H1 (cell line): ENCODE measurements around the gene CXCL1. TPM values are rescaled to one million over a fixed set of nuclear protein-coding genes. Genes with fewer than 3 reads are reported as not detected.

Source experiments
- CTCF ChIA-PET: fragments of 300-600 bp; sonication (Branson Sonifier 250); formaldehyde crosslinking; loops from one replicate; lab custom pipeline; 2021; ENCODE audit not compliant: partially characterized antibody; lab: Charles Lee
- POLR2A ChIA-PET: fragments of 300-600 bp; sonication (Branson Sonifier 250); formaldehyde crosslinking; loops from one replicate; lab custom pipeline; 2021; ENCODE audit warnings: inconsistent platforms; ENCODE audit not compliant: partially characterized antibody; lab: Charles Lee
- DNase-seq, 2 experiments: peaks; one replicate each; pipeline versions ENCODE4 v3.0.0 to v3.0.0-alpha.2; 2010 to 2022; ENCODE audit warnings: low spot score in 2 of 2, low read depth in 1 of 2, mixed read lengths in 1 of 2
- FAIRE-seq: peaks from 2 replicates; lab custom pipeline; 2011; peaks lifted over from hg19 to GRCh38; lab: Jason Lieb, UNC
- H2AFZ ChIP-seq: 2 replicates; pipeline ENCODE4 v1.8.1; 2012; ENCODE audit warnings: low read length, inconsistent platforms
- H2AK5ac ChIP-seq: 2 replicates; pipeline ENCODE4 v1.6.1; 2013; ENCODE audit warnings: low read depth, low read length
- H2BK120ac ChIP-seq: replicated peaks from 2 replicates; pipeline ENCODE3; 2013; ENCODE audit warnings: low read depth, low read length, inconsistent platforms
- H2BK12ac ChIP-seq: 2 replicates; pipeline ENCODE4 v1.6.1; 2013; ENCODE audit warnings: low read depth, low read length
- H2BK15ac ChIP-seq: 2 replicates; pipeline ENCODE4 v1.6.1; 2013; ENCODE audit warnings: low read length
- H2BK20ac ChIP-seq: 2 replicates; pipeline ENCODE4 v1.6.1; 2013; ENCODE audit warnings: low read length
- H2BK5ac ChIP-seq: 2 replicates; pipeline ENCODE4 v1.6.1; 2013; ENCODE audit warnings: low read depth, low read length
- H3K14ac ChIP-seq: 2 replicates; pipeline ENCODE4 v1.6.1; 2013; ENCODE audit warnings: inconsistent platforms; ENCODE audit not compliant: insufficient read length
- H3K18ac ChIP-seq: 2 replicates; pipeline ENCODE4 v1.6.1; 2013; ENCODE audit warnings: low read length; ENCODE audit errors: extremely low read depth
- H3K23ac ChIP-seq: 2 replicates; pipeline ENCODE4 v1.6.1; 2013; ENCODE audit warnings: inconsistent platforms; ENCODE audit not compliant: insufficient read length
- H3K23me2 ChIP-seq: 2 replicates; pipeline ENCODE4 v1.6.1; 2013; ENCODE audit warnings: low read depth, low read length
- H3K27ac ChIP-seq: 2 replicates; pipeline ENCODE4 v1.6.1; 2011; ENCODE audit warnings: low read depth, low read length, inconsistent platforms
- H3K27me3 ChIP-seq, 4 experiments: replicated peaks in 1 of 4; 1 replicate in 1 of 4; 2 replicates in 3 of 4; pipeline versions ENCODE4 v1.6.1 to v1.8.1; 2011 to 2013; ENCODE audit warnings: low read length in 3 of 4, mild to moderate bottlenecking in 3 of 4, inconsistent platforms in 2 of 4, mixed read lengths in 2 of 4, moderate library complexity in 1 of 4; ENCODE audit not compliant: control insufficient read depth in 3 of 4, insufficient read depth in 3 of 4; ENCODE audit errors: extremely low read depth in 1 of 4
- H3K36me3 ChIP-seq, 4 experiments: 2 replicates each; pipeline versions ENCODE4 v1.6.1 to v1.8.1; 2011 to 2013; ENCODE audit warnings: mild to moderate bottlenecking in 4 of 4, low read length in 3 of 4, moderate library complexity in 2 of 4, control low read depth in 1 of 4, inconsistent platforms in 1 of 4; ENCODE audit not compliant: insufficient read depth in 4 of 4, control insufficient read depth in 2 of 4
- H3K4ac ChIP-seq: replicated peaks from 2 replicates; pipeline ENCODE3; 2013; ENCODE audit warnings: low read length, low read depth, mixed read lengths, inconsistent platforms; ENCODE audit not compliant: insufficient read length
- H3K4me1 ChIP-seq, 4 experiments: replicated peaks in 1 of 4; 1 replicate in 1 of 4; 2 replicates in 3 of 4; pipeline versions ENCODE4 v1.6.1 to v1.8.1; 2011 to 2013; ENCODE audit warnings: low read length in 3 of 4, inconsistent platforms in 2 of 4, mixed read lengths in 1 of 4; ENCODE audit not compliant: insufficient read depth in 4 of 4, control insufficient read depth in 3 of 4
- H3K4me2 ChIP-seq, 2 experiments: 2 replicates each; pipeline versions ENCODE4 v1.6.1 to v1.8.1; 2011 to 2013; ENCODE audit warnings: low read depth in 2 of 2, low read length in 2 of 2, control low read depth in 1 of 2, inconsistent platforms in 1 of 2, mild to moderate bottlenecking in 1 of 2; ENCODE audit not compliant: insufficient read depth in 1 of 2
- H3K4me3 ChIP-seq, 4 experiments: fragments of 200-600, 300-600 bp in 1 of 4; sonication (generic), shearing (Covaris generic), sonication (Bioruptor Twin) in 1 of 4; 2 replicates each; pipeline versions ENCODE4 v1.5.1 to v1.8.1; 2011 to 2016; ENCODE audit warnings: low read length in 4 of 4, low read depth in 3 of 4, control low read depth in 2 of 4, inconsistent platforms in 2 of 4, mild to moderate bottlenecking in 2 of 4, mixed read lengths in 1 of 4, moderate library complexity in 1 of 4; ENCODE audit not compliant: insufficient read depth in 2 of 4; ENCODE audit errors: extremely low read depth in 1 of 4
- H3K56ac ChIP-seq: replicated peaks from 2 replicates; pipeline ENCODE3; 2013; ENCODE audit warnings: low read depth, mild to moderate bottlenecking, mixed read lengths, low read length, inconsistent platforms; ENCODE audit not compliant: insufficient read length
- H3K79me1 ChIP-seq: 2 replicates; pipeline ENCODE4 v1.6.1; 2013; ENCODE audit warnings: low read depth, low read length, control low read depth
- H3K79me2 ChIP-seq, 2 experiments: 2 replicates each; pipeline versions ENCODE4 v1.6.1 to v1.8.1; 2012 to 2013; ENCODE audit warnings: low read length in 2 of 2, mild to moderate bottlenecking in 2 of 2, inconsistent platforms in 1 of 2; ENCODE audit not compliant: insufficient read depth in 2 of 2, control insufficient read depth in 1 of 2
- H3K9ac ChIP-seq, 4 experiments: replicated peaks in 1 of 4; 1 replicate in 1 of 4; 2 replicates in 3 of 4; pipeline versions ENCODE4 v1.6.1 to v1.8.1; 2011 to 2013; ENCODE audit warnings: low read depth in 3 of 4, low read length in 3 of 4, control low read depth in 2 of 4, mild to moderate bottlenecking in 2 of 4, moderate library complexity in 2 of 4, inconsistent platforms in 1 of 4; ENCODE audit errors: extremely low read depth in 1 of 4
- H3K9me3 ChIP-seq, 2 experiments: 2 replicates each; pipeline versions ENCODE4 v1.6.1 to v1.8.1; 2012 to 2013; ENCODE audit warnings: mild to moderate bottlenecking in 2 of 2, moderate library complexity in 2 of 2, control low read depth in 1 of 2, inconsistent platforms in 1 of 2, low read depth in 1 of 2, low read length in 1 of 2, mixed read lengths in 1 of 2; ENCODE audit not compliant: insufficient read depth in 2 of 2
- H4K20me1 ChIP-seq, 2 experiments: replicated peaks in 1 of 2; 2 replicates each; pipeline versions ENCODE3 to v1.8.1; 2011 to 2013; ENCODE audit warnings: inconsistent platforms in 2 of 2, low read length in 2 of 2, mild to moderate bottlenecking in 1 of 2; ENCODE audit not compliant: insufficient read depth in 2 of 2, control insufficient read depth in 1 of 2
- H4K5ac ChIP-seq: 2 replicates; pipeline ENCODE4 v1.6.1; 2013; ENCODE audit warnings: low read length, low read depth, mixed read lengths, inconsistent platforms; ENCODE audit not compliant: insufficient read length
- H4K8ac ChIP-seq: 2 replicates; pipeline ENCODE4 v1.8.0; 2013; ENCODE audit warnings: mild to moderate bottlenecking, moderate library complexity, low read length, inconsistent platforms; ENCODE audit not compliant: insufficient read depth; ENCODE audit errors: extremely low read depth
- H4K91ac ChIP-seq: replicated peaks from 2 replicates; pipeline ENCODE3; 2013; ENCODE audit warnings: low read length, mixed read lengths, inconsistent platforms; ENCODE audit not compliant: insufficient read length
- CBX8 ChIP-seq: fragments of 300-800, 300-1000 bp; sonication (generic); IDR thresholded peaks from 2 replicates; pipeline ENCODE4 v1.7.1; 2016; ENCODE audit warnings: low read depth, low read length, borderline replicate concordance
- WGBS, 2 experiments: shearing (Covaris generic) in 1 of 2; methylation state at CpG; one replicate each; pipeline versions ENCODE4 v1.1.6 to v1.1.7; 2013 to 2015; ENCODE audit warnings: low lambda C conversion rate in 2 of 2, mixed read lengths in 2 of 2, inconsistent platforms in 1 of 2, low coverage in 1 of 2, missing lambda C conversion rate in 1 of 2; ENCODE audit not compliant: insufficient replicate concordance in 2 of 2, insufficient coverage in 1 of 2, insufficient read length in 1 of 2; ENCODE audit errors: extremely low coverage in 1 of 2, missing lambda C conversion rate in 1 of 2; 5-methylcytosine and 5-hydroxymethylcytosine counted together
- polyA plus RNA-seq, 7 experiments: library from polyadenylated mRNA; depleted of rRNA in 3 of 7; stranded (reverse) in 5 of 7; unstranded in 2 of 7; fragments of >200 nt in 5 of 7; fragments of 200-250 nt in 2 of 7; gene quantifications; 1 replicate in 5 of 7; 2 replicates in 1 of 7; 4 replicates in 1 of 7; pipeline versions ENCODE4 v1.2.1 to v1.2.3, GENCODE V29; 2011 to 2013; ENCODE audit warnings: missing spikeins in 2 of 7, mixed read lengths in 2 of 7
- total RNA-seq: library from RNA; stranded (reverse); fragmentation: NEBNext Ultra II Directional; extraction: Animal tissue kit (Norgen Biotek cat#: 25700); gene quantifications from 2 replicates; pipeline ENCODE4 v1.2.1, GENCODE V29; 2021

CXCL1 gene
- total and polyA plus RNA-seq, 2 of the 8 experiments (the other 6 are each of a cell fraction or from before 2014, with no cell fraction given): 0.77 to 0.80 TPM

DNA sequence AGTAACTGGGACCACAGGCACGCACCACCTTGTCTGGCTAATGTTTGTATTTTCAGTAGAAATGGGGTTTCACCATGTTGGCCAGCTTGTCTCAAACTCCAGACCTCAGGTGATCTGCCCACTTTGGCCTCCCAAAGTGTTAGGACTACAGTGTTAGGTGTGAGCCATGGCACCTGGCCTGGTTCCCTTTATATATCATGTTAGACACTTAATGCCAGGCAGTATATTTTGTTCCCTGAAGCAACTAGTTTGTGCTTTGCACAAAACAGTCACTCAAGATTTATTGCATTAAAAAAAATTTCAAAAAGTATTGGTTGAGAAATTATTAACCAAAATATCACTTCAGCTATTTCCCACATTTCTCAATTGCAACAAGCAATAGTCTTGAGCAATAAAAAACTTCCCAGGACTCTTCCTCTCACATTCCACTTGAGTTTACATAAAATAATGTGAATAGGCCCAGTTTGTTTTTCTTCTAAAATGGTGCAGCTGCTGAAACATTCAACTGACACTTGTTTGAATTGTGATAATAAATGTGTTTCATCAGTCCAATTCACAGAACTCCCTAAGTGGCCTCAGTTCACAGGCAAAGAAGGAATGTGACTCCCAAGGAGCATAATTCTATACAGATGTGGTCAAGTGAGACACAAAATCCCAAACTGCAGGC is 22.7 kb downstream of the CXCL1 start:
- ChIA-PET CTCF (no interaction called here), POLR2A (no interaction called here)
- Histone ChIP-seq H3K36me3 (no peaks in the 10 kb centered on the region), H4K8ac (no peak overlapping the region), H3K18ac (no peak overlapping the region), H3K79me1 (no peaks in the 10 kb centered on the region), H3K4me2 (no peak overlapping the region), H2AFZ (no peak overlapping the region), H2AK5ac (no peak overlapping the region), H3K79me2 (no peaks in the 10 kb centered on the region), H4K5ac (no peak overlapping the region), H3K4me3 (no peak overlapping the region), H2BK5ac (no peak overlapping the region), H3K9ac (no peak overlapping the region), H4K20me1 (no peaks in the 10 kb centered on the region), H3K27ac (no peak overlapping the region), H3K4ac (no peak overlapping the region), H3K56ac (no peak overlapping the region), H2BK12ac (no peak overlapping the region), H3K23me2 (no peaks in the 10 kb centered on the region), H3K27me3 (no peaks in the 10 kb centered on the region), H2BK20ac (no peak overlapping the region), H3K14ac (no peak overlapping the region), H4K91ac (no peak overlapping the region), H3K9me3 (no peaks in the 10 kb centered on the region), H2BK15ac (no peak overlapping the region), H2BK120ac (no peak overlapping the region), H3K23ac (no peak overlapping the region), H3K4me1 (no peaks in the 10 kb centered on the region)
- FAIRE-seq (no peak), DNase-seq (no peak)
- WGBS, 2 experiments: 100% methylated on average over 1 of the region's 1 CpG; no CpG with 5 or more reads in 1 of the 2 experiments
- TF ChIP-seq CBX8: no peak
